HCT116 (cell line): ENCODE measurements around the gene CFAP61.

Experiments used
- EGR1 ChIP-seq: IDR thresholded peaks from 2 replicates; pipeline ENCODE4 v1.6.1; 2012; ENCODE audit warnings: low read depth
- RAD21 ChIP-seq: IDR thresholded peaks from 2 replicates; pipeline ENCODE4 v1.6.1; 2012; ENCODE audit warnings: low read depth, mild to moderate bottlenecking
- ZFX ChIP-seq: fragments of 450-650 bp; IDR thresholded peaks from 2 replicates; pipeline ENCODE4 v1.6.1; 2017
- TF ChIP-seq, protein P1 (sequence below), 3 experiments: fragments of 200-600 bp in 1 of 3; sonication (generic) in 1 of 3; IDR thresholded peaks in 2 of 3; conservative IDR thresholded peaks in 1 of 3; 2 replicates each; pipeline ENCODE4 v1.5.1; 2012 to 2017; ENCODE audit warnings: low read depth in 2 of 3, low read length in 2 of 3, antibody characterized with exemption in 1 of 3, borderline replicate concordance in 1 of 3, control low read depth in 1 of 3, mild to moderate bottlenecking in 1 of 3, mixed read lengths in 1 of 3, mixed run types in 1 of 3, moderate library complexity in 1 of 3; ENCODE audit not compliant: insufficient read depth in 1 of 3
- TF ChIP-seq, protein P2 (sequence below): IDR thresholded peaks from 2 replicates; pipeline ENCODE4 v1.6.1; 2012
- TF ChIP-seq, protein P3 (sequence below): IDR thresholded peaks from 2 replicates; pipeline ENCODE4 v1.6.1; 2012

DNA sequence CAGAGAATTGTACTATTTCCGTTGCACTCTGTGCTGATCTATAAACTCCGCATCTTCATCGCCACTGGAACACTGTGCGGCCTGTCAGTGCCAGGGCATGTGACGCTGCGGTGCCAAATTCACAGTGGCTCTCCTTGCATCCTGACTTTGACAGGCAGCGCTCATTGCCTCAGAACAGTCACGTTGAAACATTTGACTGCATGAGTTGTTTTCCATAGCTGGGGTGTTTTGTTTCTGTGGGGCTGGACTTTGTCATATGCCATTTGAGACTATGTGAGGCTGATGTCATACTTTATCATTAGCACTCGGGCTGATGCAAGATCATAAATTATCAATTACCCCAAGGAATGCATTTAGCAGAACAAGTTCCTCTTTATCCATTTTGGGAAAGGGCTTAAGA is 32.7 kb downstream of the CFAP61 start:
- TF ChIP-seq, protein P1, sequence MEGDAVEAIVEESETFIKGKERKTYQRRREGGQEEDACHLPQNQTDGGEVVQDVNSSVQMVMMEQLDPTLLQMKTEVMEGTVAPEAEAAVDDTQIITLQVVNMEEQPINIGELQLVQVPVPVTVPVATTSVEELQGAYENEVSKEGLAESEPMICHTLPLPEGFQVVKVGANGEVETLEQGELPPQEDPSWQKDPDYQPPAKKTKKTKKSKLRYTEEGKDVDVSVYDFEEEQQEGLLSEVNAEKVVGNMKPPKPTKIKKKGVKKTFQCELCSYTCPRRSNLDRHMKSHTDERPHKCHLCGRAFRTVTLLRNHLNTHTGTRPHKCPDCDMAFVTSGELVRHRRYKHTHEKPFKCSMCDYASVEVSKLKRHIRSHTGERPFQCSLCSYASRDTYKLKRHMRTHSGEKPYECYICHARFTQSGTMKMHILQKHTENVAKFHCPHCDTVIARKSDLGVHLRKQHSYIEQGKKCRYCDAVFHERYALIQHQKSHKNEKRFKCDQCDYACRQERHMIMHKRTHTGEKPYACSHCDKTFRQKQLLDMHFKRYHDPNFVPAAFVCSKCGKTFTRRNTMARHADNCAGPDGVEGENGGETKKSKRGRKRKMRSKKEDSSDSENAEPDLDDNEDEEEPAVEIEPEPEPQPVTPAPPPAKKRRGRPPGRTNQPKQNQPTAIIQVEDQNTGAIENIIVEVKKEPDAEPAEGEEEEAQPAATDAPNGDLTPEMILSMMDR (IDR thresholded peaks at IDR 0.05 in 2 of 3, conservative IDR thresholded peaks at IDR 0.05 in 1 of 3; ENCODE audit: borderline replicate concordance in 1 of 3, insufficient read depth in 1 of 3, low read depth in 2 of 3, low read length in 2 of 3) = no peak
- no peak for TF ChIP-seq ZFX
- TF ChIP-seq RAD21 = no peak
- TF ChIP-seq EGR1 = no peak
- TF ChIP-seq, protein P2, sequence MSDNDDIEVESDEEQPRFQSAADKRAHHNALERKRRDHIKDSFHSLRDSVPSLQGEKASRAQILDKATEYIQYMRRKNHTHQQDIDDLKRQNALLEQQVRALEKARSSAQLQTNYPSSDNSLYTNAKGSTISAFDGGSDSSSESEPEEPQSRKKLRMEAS = no peak
- TF ChIP-seq, protein P3, sequence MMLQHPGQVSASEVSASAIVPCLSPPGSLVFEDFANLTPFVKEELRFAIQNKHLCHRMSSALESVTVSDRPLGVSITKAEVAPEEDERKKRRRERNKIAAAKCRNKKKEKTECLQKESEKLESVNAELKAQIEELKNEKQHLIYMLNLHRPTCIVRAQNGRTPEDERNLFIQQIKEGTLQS = no peak
